GM12873 (cell line): ENCODE data around the gene ALS2CL.

ENCODE experiments used
- TF ChIP-seq, protein P1 (sequence below): IDR thresholded peaks from 2 replicates; pipeline ENCODE4 v1.5.1; 2012; ENCODE audit warnings: low read depth, mild to moderate bottlenecking, moderate library complexity, low read length, control low read depth; ENCODE audit not compliant: insufficient read depth; ENCODE audit errors: missing control alignments

ALS2CL gene

DNA sequence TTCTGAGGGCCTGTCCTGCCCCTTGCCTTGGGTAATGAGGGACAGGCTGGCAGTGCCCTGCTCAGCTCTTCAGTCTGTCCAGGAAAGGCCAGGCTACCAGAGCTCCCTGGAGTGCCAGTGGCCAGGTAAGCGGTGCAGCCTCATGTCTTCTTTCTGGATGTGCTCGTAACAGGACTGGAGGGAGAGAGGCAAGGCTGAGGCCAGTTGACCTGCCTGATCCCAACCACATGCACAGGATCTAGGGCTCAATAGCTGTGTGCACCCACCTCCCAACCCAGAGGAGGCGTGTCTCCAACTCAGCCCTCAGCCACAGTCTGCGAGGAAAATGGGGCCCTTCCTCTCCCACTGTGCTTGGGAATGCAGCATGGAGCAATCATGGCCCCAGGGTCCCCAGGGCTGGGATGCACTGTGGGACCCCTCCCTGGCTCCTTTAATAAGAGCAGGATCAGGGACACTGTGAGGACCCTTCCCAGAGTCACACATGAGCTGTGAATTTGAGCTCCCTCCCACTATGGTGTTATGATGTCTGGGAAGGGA lies 22.5 kb downstream of the ALS2CL start:
- TF ChIP-seq, protein P1, sequence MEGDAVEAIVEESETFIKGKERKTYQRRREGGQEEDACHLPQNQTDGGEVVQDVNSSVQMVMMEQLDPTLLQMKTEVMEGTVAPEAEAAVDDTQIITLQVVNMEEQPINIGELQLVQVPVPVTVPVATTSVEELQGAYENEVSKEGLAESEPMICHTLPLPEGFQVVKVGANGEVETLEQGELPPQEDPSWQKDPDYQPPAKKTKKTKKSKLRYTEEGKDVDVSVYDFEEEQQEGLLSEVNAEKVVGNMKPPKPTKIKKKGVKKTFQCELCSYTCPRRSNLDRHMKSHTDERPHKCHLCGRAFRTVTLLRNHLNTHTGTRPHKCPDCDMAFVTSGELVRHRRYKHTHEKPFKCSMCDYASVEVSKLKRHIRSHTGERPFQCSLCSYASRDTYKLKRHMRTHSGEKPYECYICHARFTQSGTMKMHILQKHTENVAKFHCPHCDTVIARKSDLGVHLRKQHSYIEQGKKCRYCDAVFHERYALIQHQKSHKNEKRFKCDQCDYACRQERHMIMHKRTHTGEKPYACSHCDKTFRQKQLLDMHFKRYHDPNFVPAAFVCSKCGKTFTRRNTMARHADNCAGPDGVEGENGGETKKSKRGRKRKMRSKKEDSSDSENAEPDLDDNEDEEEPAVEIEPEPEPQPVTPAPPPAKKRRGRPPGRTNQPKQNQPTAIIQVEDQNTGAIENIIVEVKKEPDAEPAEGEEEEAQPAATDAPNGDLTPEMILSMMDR: no peak

DNA sequence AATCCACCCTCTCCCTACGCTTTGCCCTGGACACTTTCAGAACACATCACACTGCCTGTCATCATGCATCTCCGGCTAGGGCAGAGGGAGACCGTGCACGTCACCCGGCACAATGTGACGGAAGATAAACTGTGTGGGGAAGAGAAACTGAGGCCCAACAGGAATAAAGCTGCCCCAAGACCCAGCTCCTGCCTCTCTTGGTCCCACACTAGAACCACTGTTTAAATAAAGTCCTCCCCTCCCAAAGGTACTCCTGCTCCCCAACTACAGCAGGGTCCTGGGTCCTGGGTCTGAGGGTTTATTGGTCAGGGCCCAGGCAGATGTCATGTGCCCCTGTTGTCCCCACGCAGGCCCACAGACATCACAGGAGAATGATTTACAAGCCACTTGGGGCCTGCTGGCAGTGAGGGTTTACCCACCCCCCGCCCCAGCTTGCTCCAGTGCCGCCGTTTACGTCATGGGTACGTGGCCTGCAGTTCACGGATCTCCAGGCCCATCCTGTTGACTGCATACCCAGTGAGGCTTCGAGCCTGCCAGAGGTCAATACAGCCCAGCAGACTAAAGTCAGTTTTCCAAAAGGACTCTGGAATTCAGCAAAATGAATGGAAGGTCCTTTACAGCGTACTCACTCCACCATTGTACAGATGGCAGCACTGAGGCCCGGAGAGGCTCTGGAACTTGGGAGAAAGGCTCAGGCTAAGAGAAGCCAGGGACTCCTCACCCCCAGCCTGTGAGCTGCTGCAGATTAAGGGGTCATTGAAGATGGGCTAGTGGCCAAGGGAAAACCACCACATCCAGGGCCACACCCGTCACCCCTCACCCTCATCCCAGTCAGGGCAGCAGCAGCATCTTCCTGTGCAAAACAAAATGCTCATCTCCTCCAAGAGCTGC lies 23.2 kb downstream of the ALS2CL start:
- TF ChIP-seq, protein P1: no peak

DNA sequence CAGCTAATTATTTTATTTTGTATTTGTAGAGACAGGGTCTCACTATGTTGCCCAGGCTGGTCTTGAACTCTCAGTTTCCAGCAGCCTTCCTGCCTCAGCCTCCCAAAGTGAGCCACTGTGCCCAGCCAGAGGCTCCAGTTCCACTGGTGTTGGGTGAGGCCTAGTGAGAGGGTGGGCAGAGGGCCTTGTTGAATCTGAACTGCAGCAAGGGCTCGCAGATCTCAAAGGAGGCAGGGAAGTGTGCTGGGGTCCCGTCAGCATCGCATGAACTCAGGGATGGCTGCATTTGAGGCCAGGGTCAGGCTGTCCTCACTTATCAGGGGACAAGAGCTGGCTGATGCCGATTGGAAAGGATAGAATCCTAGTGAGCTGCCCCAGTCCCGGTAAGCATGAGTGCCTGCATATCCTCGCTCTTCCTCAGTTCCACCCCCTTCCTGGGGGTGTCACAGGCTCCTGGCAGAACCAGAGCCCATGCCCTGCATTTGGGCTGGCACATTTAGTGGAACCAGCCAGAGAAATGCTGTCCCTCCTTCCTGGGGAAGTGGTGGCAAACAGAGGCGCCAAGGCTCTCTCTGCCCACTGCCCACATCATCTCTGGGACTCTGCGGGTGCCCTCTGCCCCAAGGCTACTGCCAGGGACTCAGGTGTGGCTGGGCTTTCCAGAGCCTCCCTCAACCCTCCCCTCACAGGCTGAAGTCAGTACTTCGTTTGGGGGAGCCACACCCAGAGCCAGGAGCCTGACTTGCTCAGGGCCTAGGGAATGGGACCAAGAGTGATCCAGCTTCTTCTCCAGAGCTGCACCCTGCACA lies 24.1 kb downstream of the ALS2CL start:
- TF ChIP-seq, protein P1: no peak

DNA sequence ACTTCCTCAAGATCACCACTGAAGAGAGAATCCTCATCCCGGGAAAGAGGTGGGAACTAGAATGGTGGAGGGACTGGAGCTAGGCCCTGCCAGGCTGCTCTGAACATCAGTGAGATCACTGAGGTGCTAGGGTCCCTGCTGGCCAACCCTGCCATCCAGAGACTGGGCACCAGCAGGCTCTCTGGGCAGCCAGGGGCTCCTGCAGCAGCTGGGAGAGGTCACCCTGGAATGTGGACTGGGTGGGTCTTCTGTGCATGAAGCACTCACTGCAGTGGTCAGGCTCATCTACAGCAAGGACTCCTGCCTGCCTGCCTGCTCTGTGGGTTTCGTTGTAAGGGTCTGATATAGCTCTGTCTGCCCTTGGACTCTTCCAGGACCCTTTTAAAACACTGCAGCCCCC lies 24.9 kb downstream of the ALS2CL start:
- TF ChIP-seq, protein P1: no peak

DNA sequence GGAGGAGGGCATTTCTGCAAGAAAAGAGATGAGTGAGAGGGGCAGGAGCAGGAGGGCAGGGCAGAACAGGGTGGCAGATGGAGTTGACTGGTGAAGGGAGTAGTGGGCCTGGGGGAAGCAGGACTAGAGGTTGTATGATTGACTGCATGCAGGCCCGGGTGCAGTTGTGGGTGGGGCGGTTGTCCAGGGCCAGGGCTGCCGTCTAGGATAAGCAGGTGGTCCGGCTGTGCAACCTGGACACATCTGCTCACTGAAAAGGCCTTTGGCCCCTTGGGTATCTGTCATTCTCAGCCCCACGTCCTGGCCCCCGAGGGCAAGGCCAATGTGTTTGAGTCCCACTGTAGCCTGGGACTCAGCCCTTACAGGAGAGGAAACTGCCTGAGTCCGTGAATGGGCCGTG lies 25.4 kb downstream of the ALS2CL start:
- TF ChIP-seq, protein P1: no peak

DNA sequence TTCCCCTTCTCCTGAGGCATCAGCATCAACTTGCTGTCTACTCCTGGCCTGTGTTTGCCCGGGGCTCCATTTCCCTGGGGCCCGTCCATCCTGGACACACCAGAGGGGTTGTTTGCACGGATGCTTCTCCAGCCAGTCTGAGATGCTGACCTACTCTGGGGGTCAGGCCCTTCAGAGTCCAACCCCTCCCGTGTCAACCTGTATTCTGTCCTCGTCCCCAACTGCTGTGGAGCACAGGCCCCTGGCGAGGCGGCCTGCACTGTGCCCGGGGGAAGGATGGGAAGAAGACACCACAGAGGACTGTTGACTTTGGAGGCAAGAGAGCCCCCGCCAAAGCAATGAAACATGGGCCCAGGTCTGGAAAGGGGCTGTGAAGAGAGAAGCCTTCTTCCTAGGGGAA lies 25.8 kb downstream of the ALS2CL start:
- TF ChIP-seq, protein P1: no peak

DNA sequence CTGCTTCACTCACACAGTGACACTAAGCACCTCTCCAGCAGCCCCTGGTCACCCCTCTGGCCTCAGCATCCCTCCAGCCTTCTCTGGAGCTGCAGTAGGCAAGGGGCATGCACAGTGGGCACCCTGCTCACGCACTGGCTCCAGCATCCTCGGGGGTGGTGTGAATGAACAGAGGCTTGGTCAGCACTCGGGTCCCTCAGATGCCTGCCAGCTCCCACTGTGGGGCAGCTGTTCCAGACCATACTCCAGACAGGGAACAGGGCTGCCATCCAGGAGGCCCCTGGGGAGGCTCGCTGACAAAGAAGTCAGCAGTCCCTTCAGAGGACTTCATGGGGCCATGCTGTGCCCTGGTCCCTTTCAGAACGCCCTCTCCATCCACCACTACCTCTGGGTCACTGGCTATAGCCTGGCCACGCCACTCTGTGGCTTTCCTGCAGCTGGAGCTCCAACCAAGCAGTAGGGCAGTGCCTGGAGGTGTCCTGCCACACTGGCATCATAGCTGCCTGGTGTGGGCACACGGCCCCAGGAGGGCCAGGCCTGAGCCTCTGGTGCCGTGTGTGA lies 26.3 kb downstream of the ALS2CL start:
- TF ChIP-seq, protein P1: no peak
